Measurements from ENCODE around the gene RUVBL1. TPM values are rescaled to one million over a fixed set of nuclear protein-coding genes. Genes with fewer than 3 reads are reported as not detected.
A peak's percentile ranks its signal among the peaks of the same experiment; 100 is the strongest.
"Not testable (repeated sequence)": the region's sequence is repeated elsewhere in the genome, so short reads cannot be mapped to it uniquely, and the experiment has no call there.

The RUVBL1 gene
- total RNA-seq: 10 to 100 TPM; 37.6 to 95.2 TPM

DNA sequence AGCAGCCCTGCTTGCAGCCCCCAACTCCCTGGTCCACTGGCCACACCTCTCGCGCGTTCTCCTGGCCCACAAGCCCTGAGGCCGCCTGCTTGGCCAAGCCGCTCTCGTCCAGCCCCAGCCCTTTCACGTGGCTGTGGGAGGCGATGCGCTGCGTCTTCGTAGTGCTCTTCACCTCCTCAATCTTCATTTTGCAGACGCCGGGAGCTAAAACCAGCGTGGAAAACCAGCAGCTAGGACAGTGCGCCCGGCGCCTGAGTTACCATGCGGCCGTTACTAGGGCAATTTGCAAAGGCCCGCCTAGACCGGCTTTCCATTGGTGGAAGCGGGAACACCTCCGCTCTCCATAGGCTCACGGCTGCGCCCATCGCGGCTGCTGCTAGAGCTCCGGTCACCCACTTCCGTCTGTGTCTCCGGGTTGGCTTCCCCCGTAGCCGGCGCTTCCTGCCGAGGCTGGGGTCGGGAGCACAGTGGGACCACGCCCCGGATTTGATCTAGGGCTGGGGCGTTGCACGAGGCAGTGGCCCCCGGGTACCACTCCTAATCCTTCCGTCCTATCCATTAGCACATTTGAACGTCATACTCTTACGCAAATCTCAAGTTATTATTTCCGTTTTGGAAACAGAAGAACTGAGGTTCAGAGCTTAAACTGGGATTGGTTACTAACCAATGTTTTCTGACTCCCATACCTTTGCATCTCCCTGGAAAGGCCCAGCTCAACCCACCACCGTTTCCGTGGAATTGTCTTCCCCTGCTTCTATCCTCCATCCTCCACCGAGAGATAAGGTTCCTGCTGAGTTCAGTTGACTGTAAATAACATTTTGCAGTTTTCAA is at the start of gene RUVBL1:
TSS of gene RUVBL1 (minus strand) at position 275 of the 831 bp plus-strand sequence. CDS start at position 187, 88 bp downstream.
- ATAC-seq (replicated peaks): peak; percentile 100
- Mint-ChIP-seq H3K4me1 (peaks cover 17% of the 10 kb centered on the region), H3K36me3 (ENCODE audit: low read depth) (peaks cover 26% of the 10 kb centered on the region)

DNA sequence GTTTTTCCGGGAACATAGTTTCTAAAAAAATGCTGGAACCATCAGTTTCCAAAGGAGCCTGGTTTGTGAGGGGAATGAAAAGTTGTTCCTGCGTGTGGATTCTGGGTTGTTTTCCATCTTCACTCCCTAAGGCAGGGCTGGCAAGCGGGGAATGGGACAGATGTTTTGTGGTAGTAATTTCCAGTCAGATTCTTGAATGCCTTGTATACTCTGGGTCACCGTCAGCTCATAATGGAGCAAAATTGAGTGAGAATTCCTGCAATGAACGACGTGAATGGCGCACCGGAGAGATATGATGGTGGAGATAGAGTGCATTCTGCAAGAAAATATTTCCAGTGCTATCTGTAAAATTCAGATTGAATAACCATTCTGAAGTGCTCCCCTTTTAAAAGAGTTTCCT is 49.6 kb upstream of the RUVBL1 start:
- Mint-ChIP-seq H3K27me3 (no peaks in the 10 kb centered on the region), H3K36me3 (ENCODE audit: low read depth) (no peaks in the 10 kb centered on the region), H3K9me3 (no peaks in the 10 kb centered on the region), H3K4me1 (peaks cover 21% of the 10 kb centered on the region), H3K27ac (no peak overlapping the region), H3K4me3 (no peak overlapping the region)
- ATAC-seq (replicated peaks): no peak

More for the DNA sequence above, at the start of gene RUVBL1:
- Mint-ChIP-seq H3K27me3 (no peaks in the 10 kb centered on the region), H3K9me3 (peaks cover 5% of the 10 kb centered on the region), H3K27ac (peak within 1 kb of the TSS; percentile 98), H3K4me3 (peak within 1 kb of the TSS; percentile 99)

DNA sequence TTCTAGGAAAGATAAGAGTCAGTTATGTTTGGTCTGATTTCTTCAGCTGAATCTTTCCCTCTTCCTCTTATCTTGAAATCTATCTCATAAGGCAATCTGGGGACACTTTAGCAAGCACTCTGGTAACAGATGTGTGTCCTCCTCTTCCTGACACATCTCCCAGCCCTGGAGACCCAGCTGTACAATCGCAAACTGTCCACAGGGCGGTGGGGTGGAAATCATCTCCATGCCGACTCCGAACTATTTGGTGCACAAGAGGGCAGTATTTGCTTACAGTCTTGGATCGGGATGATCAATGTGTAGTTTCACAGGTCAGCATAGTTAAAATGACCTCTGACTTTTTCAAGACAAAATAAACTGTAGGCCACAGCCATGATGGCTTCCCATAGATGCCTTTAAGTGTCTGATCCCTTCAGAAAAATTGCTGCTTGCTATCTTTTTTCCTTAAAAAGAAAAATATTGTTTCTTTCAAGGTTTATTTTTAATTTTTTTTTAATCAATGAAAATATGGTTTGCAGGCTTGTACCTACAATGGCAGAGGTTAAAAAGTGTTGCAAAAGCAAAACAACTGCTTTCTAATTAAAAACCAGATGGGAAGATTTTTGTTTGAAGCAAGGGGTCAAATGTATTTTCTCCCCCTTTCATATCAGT is 47.4 kb upstream of the RUVBL1 start:
- Mint-ChIP-seq H3K4me1 (peaks cover 21% of the 10 kb centered on the region), H3K9me3 (no peaks in the 10 kb centered on the region), H3K27me3 (no peaks in the 10 kb centered on the region), H3K27ac (no peak overlapping the region), H3K4me3 (no peak overlapping the region), H3K36me3 (ENCODE audit: low read depth) (no peaks in the 10 kb centered on the region)
- ATAC-seq (replicated peaks): no peak

DNA sequence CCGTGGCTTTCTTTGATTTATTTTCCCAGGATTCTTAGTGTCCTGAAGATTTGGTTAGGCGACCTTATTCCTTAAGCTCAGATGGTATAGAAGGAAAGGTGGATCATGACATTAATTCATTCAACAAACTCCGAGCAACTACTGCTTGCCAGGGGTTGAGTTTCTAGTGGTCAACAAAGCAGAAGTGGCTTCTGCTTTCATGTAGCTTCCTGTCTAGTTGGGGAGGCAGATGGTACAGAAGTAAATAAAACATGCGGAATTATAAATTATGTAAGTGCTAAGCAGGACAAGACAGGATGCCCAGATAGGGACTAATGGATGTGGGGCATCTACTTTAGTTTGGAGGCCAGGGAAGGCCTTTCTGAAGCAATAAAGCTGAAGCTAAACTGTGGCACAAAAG is 45.2 kb upstream of the RUVBL1 start:
- no peak for ATAC-seq (replicated peaks)
- H3K27ac Mint-ChIP-seq: peak overlapping the region; percentile 68
- H3K4me3 Mint-ChIP-seq: no peak overlapping the region
- peaks cover 21% of the 10 kb centered on the region for H3K4me1 Mint-ChIP-seq
- H3K9me3 Mint-ChIP-seq: no peaks in the 10 kb centered on the region
- no peaks in the 10 kb centered on the region for H3K27me3 Mint-ChIP-seq
- H3K36me3 Mint-ChIP-seq (ENCODE audit: low read depth): no peaks in the 10 kb centered on the region

DNA sequence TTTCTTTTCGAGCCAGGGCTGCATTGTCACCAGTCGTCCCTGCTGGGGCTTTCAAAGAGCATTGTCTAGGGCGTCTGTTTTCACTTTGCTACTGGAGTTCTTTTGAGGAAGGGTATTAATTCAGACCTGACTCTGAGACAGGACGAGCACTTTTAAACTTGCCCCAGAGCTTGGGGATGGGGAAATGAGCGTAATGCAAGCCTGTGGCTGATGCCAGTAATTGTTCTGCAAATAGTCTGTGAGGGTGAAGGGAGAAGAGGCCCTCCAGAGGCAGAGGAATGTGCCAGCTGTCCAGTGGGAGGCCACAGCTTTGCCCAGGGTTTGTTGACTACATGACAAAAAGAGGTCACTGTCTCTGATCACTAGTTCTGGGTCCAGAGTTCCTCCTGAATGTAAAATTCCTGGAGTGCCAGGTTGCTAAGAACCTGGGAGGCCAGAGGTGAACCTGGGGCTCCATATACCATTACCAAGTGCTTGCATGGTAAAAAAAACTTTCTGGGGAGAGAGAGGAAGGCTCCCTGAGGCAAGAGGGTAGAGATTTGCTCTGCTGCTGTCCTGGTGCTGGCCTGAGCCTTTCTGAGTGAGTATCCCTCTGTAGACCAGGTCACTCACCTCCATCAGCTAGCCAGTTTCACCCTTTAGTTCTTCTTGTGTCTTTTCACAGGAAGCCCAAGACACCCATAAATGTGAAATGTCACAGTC is 44.5 kb upstream of the RUVBL1 start:
- Mint-ChIP-seq H3K9me3 (no peaks in the 10 kb centered on the region), H3K36me3 (ENCODE audit: low read depth) (no peaks in the 10 kb centered on the region), H3K4me1 (peaks cover 19% of the 10 kb centered on the region), H3K4me3 (no peak overlapping the region), H3K27me3 (no peaks in the 10 kb centered on the region), H3K27ac (peak overlapping the region; percentile 68)
- ATAC-seq (replicated peaks): no peak

DNA sequence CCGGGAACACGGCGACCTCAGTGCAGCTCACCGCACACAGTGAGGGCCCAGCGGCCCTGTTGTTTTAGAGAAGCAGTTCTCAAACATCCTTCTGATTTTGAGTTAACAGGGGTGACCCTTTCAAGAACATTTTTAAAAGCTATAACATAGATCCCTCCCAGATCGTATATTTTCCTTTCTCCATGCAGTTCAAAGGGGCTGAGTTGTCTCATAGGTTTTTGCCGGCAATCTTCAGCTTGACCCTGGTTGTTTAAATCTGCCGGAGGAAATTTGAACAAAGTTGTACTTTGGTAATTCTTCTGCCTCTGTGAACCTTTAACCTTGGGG is 44.0 kb upstream of the RUVBL1 start:
- Mint-ChIP-seq H3K36me3 (ENCODE audit: low read depth) (no peaks in the 10 kb centered on the region), H3K4me1 (peaks cover 19% of the 10 kb centered on the region), H3K9me3 (no peaks in the 10 kb centered on the region), H3K27ac (no peak overlapping the region), H3K27me3 (no peaks in the 10 kb centered on the region), H3K4me3 (no peak overlapping the region)
- no peak for ATAC-seq (replicated peaks)

DNA sequence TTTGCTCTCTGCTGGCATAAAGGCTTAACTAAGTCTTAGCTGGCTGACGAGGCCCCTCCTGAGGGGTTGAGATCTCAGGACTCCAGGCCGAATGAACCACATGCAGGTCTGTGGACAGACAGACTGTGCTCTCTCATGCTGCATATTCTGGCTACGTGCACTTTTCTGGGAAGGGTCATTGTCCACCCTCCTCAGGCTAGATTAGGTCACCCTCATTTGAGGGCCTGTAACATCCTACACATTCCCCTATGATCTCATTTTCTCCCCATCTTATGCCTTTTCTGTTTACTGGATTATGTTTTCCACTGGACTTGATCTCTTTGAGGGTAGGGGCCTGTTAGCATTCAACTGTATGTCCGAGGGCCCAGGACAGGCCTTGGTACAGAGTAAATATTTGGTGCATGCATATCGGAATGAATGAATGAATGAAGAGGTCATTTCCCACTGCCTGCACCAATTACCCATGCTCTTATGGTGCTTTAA is 43.4 kb upstream of the RUVBL1 start:
- Mint-ChIP-seq H3K27me3 (no peaks in the 10 kb centered on the region), H3K9me3 (no peaks in the 10 kb centered on the region), H3K4me3 (no peak overlapping the region), H3K4me1 (peaks cover 19% of the 10 kb centered on the region), H3K27ac (peak overlapping the region; percentile 28), H3K36me3 (ENCODE audit: low read depth) (peaks cover 4% of the 10 kb centered on the region)
- no peak for ATAC-seq (replicated peaks)

DNA sequence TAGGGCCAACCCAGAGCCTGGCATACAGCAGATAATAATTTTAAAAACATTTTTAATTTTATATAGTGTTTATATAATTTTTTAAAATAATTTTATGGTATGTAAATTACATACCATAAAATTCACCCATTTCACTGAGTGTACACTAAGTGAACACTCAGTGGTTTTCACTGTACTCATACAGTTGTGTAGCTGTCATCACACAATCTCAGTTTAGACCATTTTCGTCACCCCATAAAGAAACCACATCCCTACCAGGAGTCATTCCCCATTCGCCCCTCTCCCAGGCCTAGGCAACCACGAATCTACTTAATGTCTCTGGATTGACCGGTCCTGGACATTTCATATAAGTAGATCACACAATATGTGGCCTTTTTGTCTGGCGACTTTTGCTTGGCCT is 39.8 kb upstream of the RUVBL1 start:
- Mint-ChIP-seq H3K36me3 (ENCODE audit: low read depth) (peaks cover 18% of the 10 kb centered on the region), H3K4me3 (no peak overlapping the region), H3K9me3 (no peaks in the 10 kb centered on the region), H3K27me3 (no peaks in the 10 kb centered on the region), H3K4me1 (peaks cover 13% of the 10 kb centered on the region), H3K27ac (no peak overlapping the region)
- ATAC-seq (replicated peaks): peak; percentile 40

DNA sequence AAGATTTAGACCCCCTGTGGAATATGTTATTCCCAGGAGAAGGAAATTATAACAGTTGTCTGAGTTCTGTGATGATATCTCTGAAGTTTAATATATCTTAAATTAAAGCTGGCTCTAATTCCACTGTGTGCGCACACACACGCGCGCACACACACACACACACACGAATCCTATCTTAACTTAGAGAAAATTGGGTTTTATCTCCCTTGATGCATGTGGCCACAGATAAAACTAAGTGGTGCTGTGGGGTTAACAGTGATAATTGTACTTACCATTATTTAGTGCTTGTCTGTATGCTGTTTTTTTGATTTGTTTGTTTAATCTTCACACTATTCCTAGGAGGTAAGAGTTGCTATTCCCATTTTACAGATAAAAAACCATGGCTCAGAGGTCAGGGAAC is 37.0 kb upstream of the RUVBL1 start:
- Mint-ChIP-seq H3K36me3 (ENCODE audit: low read depth) (peaks cover 45% of the 10 kb centered on the region), H3K4me1 (peaks cover 8% of the 10 kb centered on the region), H3K27ac (no peak overlapping the region), H3K9me3 (no peaks in the 10 kb centered on the region), H3K4me3 (no peak overlapping the region), H3K27me3 (no peaks in the 10 kb centered on the region)
- no peak for ATAC-seq (replicated peaks)

DNA sequence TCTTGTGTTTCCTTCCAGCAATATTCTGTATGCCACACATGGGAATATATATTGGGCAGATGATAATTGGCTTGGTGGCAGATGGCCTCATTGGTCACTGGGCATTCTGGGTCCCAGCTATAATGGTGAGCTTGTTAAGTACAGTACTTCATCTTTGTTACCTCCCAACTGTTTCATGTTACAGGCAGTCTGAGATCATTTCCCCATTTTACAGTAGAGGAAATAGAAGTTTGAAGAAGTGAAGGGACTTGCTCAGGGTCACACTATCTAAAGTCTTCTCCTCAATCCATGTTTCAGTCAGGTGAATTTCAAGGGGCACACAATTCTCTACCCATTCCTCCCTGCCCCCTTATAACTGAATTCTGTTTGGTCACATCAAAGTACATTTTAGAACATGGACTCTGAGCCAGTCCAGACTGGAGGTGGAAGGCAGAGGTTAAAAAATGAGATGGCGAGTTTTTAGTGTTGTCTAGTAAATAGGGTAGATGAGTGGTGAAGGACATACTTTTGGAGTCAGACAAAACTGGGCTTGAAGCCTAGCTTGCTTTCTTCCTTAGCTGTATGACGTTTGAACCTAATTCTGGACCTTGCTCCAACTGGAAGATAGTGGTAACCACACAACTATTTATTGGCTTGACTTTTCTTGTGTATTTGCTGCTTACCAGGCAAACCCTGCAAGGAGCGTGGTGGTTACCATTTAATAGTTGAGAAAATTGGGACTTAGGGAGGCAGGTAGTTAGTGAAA is 32.2 kb upstream of the RUVBL1 start:
- no peaks in the 10 kb centered on the region for H3K27me3 Mint-ChIP-seq
- H3K4me1 Mint-ChIP-seq: peaks cover 9% of the 10 kb centered on the region
- H3K9me3 Mint-ChIP-seq: peaks cover 4% of the 10 kb centered on the region
- peak overlapping the region; percentile 7 for H3K4me3 Mint-ChIP-seq
- ATAC-seq (replicated peaks): no peak
- peaks cover 34% of the 10 kb centered on the region for H3K36me3 Mint-ChIP-seq (ENCODE audit: low read depth)
- H3K27ac Mint-ChIP-seq: no peak overlapping the region

DNA sequence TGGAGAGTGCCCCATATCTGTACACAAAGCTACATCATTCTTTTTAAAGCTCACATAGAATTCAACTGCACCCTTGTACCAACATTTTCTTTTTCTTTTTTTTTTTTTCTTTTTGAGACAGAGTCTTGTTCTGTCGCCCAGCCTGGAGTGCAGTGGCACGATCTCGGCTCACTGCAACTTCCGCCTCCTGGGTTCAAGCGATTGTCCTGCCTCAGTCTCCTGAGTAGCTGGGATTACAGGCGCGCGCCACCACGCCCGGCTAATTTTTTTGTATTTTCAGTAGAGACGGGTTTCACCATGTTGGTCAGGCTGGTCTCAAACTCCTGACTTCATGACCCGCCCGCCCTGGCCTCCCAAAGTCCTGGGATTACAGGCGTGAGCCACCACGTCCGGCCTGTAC is 30.7 kb upstream of the RUVBL1 start:
- Mint-ChIP-seq H3K4me3 (peak overlapping the region; percentile 92), H3K27ac (peak overlapping the region; percentile 92), H3K36me3 (ENCODE audit: low read depth) (peaks cover 34% of the 10 kb centered on the region)
- not testable (repeated sequence) for H3K9me3 Mint-ChIP-seq; ATAC-seq (replicated peaks); H3K27me3 Mint-ChIP-seq; H3K4me1 Mint-ChIP-seq

DNA sequence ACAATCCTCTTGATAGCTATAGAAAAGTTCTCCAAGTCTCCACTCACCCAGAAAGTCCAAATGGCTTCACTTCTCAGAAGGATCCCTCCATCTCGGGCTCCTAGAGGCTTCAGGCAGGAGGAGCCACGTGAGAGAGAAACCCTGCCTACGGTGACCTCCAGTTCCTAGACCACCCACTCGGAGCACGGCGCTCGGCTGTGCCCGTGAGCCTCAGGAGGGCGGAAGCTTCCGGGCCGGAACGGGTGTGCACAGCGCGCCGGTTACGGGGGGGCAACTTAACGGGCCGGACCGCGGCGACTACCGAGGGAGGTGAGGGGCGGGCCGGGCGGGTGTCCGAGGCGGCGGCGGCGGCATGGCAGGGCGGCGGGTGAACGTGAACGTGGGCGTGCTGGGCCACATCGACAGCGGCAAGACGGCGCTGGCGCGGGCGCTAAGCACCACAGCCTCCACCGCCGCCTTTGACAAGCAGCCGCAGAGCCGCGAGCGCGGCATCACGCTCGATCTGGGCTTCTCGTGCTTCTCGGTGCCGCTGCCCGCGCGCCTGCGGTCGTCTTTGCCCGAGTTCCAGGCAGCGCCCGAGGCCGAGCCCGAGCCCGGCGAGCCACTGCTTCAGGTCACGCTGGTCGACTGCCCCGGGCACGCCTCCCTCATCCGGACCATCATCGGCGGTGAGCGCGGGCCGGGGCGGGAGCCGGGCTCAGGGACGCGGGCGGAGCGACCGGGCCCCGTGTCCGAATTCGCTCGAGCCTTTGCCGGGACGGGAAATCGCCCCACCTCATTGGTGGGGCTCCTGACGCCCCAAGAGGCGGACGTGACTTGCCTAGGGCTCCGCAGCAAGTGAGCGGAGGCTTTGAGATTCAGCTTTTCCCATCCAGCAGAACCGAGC is 29.8 kb upstream of the RUVBL1 start, which contains the start of gene EEFSEC:
TSS of gene EEFSEC (plus strand) at position 326 of the 886 bp plus-strand sequence. CDS start at position 353, 27 bp downstream.
- peaks cover 9% of the 10 kb centered on the region for H3K4me1 Mint-ChIP-seq
- peaks cover 28% of the 10 kb centered on the region for H3K36me3 Mint-ChIP-seq (ENCODE audit: low read depth)
- no peaks in the 10 kb centered on the region for H3K27me3 Mint-ChIP-seq
- ATAC-seq (replicated peaks): peak; percentile 87
- peak within 1 kb of the TSS; percentile 92 for H3K27ac Mint-ChIP-seq
- H3K4me3 Mint-ChIP-seq: peak within 1 kb of the TSS; percentile 92
- peaks cover 4% of the 10 kb centered on the region for H3K9me3 Mint-ChIP-seq

DNA sequence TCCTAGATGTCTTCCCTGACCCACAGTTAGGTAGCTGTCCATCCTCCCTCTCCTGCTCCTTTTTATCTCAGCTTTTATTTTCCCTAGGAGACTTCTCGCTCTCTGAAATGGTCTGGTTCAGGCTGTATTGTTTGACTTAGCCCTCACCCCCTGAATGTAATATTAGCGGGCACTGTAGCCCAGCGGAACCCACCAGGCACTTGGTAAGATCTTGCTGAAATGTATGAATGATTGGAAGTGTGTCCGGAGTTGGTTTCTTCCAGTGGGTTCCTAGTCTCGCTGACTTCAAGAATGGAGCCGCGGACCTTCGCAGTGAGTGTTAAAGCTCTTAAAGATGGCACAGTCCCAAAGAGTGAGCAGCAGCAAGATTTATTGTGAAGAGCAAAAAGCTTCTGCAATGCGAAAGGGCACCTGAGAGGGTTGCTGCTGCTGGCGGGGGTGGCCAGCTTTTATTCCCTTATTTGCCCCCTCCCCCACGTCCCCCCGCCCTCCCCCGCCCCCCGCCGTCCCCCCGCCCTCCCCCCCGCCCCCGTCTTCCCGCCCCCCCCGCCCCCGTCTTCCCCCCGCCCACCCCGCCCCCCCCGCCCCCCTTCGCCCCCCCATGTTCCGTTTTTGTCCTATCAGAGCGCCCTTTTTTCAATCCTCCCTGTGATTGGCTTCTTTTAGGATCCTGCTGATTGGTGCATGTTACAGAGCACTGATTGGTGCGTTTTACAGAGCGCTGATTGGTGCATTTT is 29.0 kb upstream of the RUVBL1 start:
- Mint-ChIP-seq H3K4me3 (peak overlapping the region; percentile 92), H3K27ac (peak overlapping the region; percentile 67), H3K27me3 (no peaks in the 10 kb centered on the region), H3K36me3 (ENCODE audit: low read depth) (peaks cover 20% of the 10 kb centered on the region), H3K9me3 (peaks cover 4% of the 10 kb centered on the region), H3K4me1 (peaks cover 9% of the 10 kb centered on the region)
- ATAC-seq (replicated peaks): no peak

Measured in activated T-helper 17 cell treated with anti-CD3 and anti-CD28 coated beads, Interleukin-2, amount 50 U/mL, for 72 hours (primary cell).